ENCODE measurements around the gene NR4A2. TPM values are rescaled to one million over a fixed set of nuclear protein-coding genes. Genes with fewer than 3 reads are reported as not detected.
A peak's percentile ranks its signal among the peaks of the same experiment; 100 is the strongest.

Gene NR4A2
- polyA plus RNA-seq (2012; rRNA removed), result 13.9 and 16.2 TPM in 2 replicates
- polyA plus RNA-seq (2012; cell fraction: cytosol; rRNA removed), result 4.2 and 9.1 TPM in 2 replicates
- polyA plus RNA-seq (2012; cell fraction: nucleus; rRNA removed), result 56.6 and 90.7 TPM in 2 replicates

GRCh38 chr2:156332534-156333273 lies at the start of gene NR4A2:
TSS of gene NR4A2 (minus strand) at chr2:156332721. CDS start at chr2:156330186, 2,535 bp downstream.
- peak; percentile 80 for DNase-seq
- peak within 1 kb of the TSS in 1 of 2 experiments; percentile 93; a peak in 1 of 4 replicates for H3K27ac ChIP-seq (ENCODE audit: low read depth in 2 of 2, low read length in 1 of 2)
- H3K4me1 ChIP-seq (ENCODE audit: control insufficient read depth in 1 of 2, insufficient read depth in 2 of 2, low read depth in 1 of 2, low read length in 1 of 2), result peaks cover 6 to 19% of the 10 kb centered on the region in 2 experiments; a peak in 3 of 4 replicates
- CTCF ChIA-PET, result interaction anchor here (1.8 to 5.4 kb wide), 2 partner anchors 14 to 257 kb away, joined by 4 to 87 read pairs; no protein-coding TSS in a partner anchor
- peak within 1 kb of the TSS; percentile 60 to 75 for H3K4me3 ChIP-seq (ENCODE audit: low read depth in 2 of 2, low read length in 1 of 2)
- peaks cover 18% of the 10 kb centered on the region for H3F3A ChIP-seq (replicated peaks; ENCODE audit: insufficient read depth)
- under 1% methylated on average over 48 of the region's 72 CpGs for WGBS (ENCODE audit: low lambda C conversion rate)
- TF ChIP-seq SIN3A (IDR thresholded peaks at IDR 0.05; ENCODE audit: borderline replicate concordance, low read depth, low read length), result 0 out of 2 replicates have a peak, but pooled peaks have one; percentile 31
- TF ChIP-seq MXI1 (IDR thresholded peaks at IDR 0.05; ENCODE audit: low read depth, low read length), result peak; percentile 41; the same call in 1 of the 2 replicates
- TF ChIP-seq NRF1 (IDR thresholded peaks at IDR 0.05; ENCODE audit: low read depth, low read length), result no peak; the same call in 1 of the 2 replicates
- TF ChIP-seq, protein P1, sequence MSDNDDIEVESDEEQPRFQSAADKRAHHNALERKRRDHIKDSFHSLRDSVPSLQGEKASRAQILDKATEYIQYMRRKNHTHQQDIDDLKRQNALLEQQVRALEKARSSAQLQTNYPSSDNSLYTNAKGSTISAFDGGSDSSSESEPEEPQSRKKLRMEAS (IDR thresholded peaks at IDR 0.05; ENCODE audit: low read depth), result peak; percentile 86
- peak; percentile 56; the same call in 1 of the 2 replicates for TF ChIP-seq RFX5 (IDR thresholded peaks at IDR 0.05; ENCODE audit: low read length)
- H2AFZ ChIP-seq (ENCODE audit: low read depth), result peak within 1 kb of the TSS; percentile 83
- H3K9ac ChIP-seq, result peak within 1 kb of the TSS; percentile 74
- H3K27me3 ChIP-seq (ENCODE audit: insufficient read depth), result peaks cover 44% of the 10 kb centered on the region
- H3K4me2 ChIP-seq, result peak within 1 kb of the TSS; percentile 98
- no peaks in the 10 kb centered on the region for H3K9me2 ChIP-seq
- no peaks in the 10 kb centered on the region for H4K20me1 ChIP-seq (ENCODE audit: insufficient read depth)
- H3K79me2 ChIP-seq (ENCODE audit: insufficient read depth), result no peaks in the 10 kb centered on the region
- H3K36me3 ChIP-seq (replicated peaks in 1 of 2; ENCODE audit: control insufficient read depth in 1 of 2, insufficient read depth in 2 of 2, low read length in 1 of 2), result no peaks in the 10 kb centered on the region
- POLR2A ChIA-PET, result no interaction called here
- H3K9me3 ChIP-seq, result no peaks in the 10 kb centered on the region

- no peaks in the 10 kb centered on the region for H3K36me3 ChIP-seq (replicated peaks in 1 of 2; ENCODE audit: control insufficient read depth in 1 of 2, insufficient read depth in 2 of 2, low read length in 1 of 2)
- CTCF ChIA-PET, result no interaction called here
Observed at GRCh38 chr2:156380117-156380645, 47.7 kb upstream of the NR4A2 start.

More at GRCh38 chr2:156380117-156380645, 47.7 kb upstream of the NR4A2 start:
- TF ChIP-seq, protein P2, sequence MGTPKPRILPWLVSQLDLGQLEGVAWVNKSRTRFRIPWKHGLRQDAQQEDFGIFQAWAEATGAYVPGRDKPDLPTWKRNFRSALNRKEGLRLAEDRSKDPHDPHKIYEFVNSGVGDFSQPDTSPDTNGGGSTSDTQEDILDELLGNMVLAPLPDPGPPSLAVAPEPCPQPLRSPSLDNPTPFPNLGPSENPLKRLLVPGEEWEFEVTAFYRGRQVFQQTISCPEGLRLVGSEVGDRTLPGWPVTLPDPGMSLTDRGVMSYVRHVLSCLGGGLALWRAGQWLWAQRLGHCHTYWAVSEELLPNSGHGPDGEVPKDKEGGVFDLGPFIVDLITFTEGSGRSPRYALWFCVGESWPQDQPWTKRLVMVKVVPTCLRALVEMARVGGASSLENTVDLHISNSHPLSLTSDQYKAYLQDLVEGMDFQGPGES (IDR thresholded peaks at IDR 0.05; ENCODE audit: low read depth, low read length), result no peak
- TF ChIP-seq FOXM1 (IDR thresholded peaks at IDR 0.05; ENCODE audit: low read depth) (no peak), POLR2AphosphoS5 (IDR thresholded peaks at IDR 0.05; ENCODE audit: low read depth, low read length) (no peak), CTCF (IDR thresholded peaks at IDR 0.05) (no peak), RXRA (IDR thresholded peaks at IDR 0.05; ENCODE audit: borderline replicate concordance, low read depth) (no peak), USF2 (IDR thresholded peaks at IDR 0.05; ENCODE audit: borderline replicate concordance, low read depth, low read length) (no peak), TAF1 (IDR thresholded peaks at IDR 0.05; ENCODE audit: borderline replicate concordance, low read depth, low read length) (no peak), ZBTB33 (IDR thresholded peaks at IDR 0.05; ENCODE audit: borderline replicate concordance, low read depth) (no peak), YY1 (IDR thresholded peaks at IDR 0.05; ENCODE audit: low read depth) (no peak), FOXJ3 (CRISPR knock-in tag; IDR thresholded peaks at IDR 0.05) (no peak), EZH2phosphoT487 (IDR thresholded peaks at IDR 0.05; ENCODE audit: borderline replicate concordance, low read depth) (no peak), JUND (IDR thresholded peaks at IDR 0.05) (no peak), GATA2 (CRISPR knock-in tag; IDR thresholded peaks at IDR 0.05) (no peak), SMC3 (IDR thresholded peaks at IDR 0.05; ENCODE audit: low read depth, low read length) (no peak)
- TF ChIP-seq, protein P1 (IDR thresholded peaks at IDR 0.05; ENCODE audit: low read depth), result no peak
- Histone ChIP-seq H3K9ac (no peak overlapping the region), H3K27me3 (ENCODE audit: insufficient read depth) (peaks cover 7% of the 10 kb centered on the region; the same call in 1 of the 2 replicates), H3K4me1 (ENCODE audit: control insufficient read depth in 1 of 2, insufficient read depth in 2 of 2, low read depth in 1 of 2, low read length in 1 of 2) (no peaks in the 10 kb centered on the region), H3F3A (replicated peaks; ENCODE audit: insufficient read depth) (no peaks in the 10 kb centered on the region), H2AFZ (ENCODE audit: low read depth) (no peak overlapping the region), H4K20me1 (ENCODE audit: insufficient read depth) (no peaks in the 10 kb centered on the region), H3K4me2 (no peak overlapping the region), H3K9me3 (no peaks in the 10 kb centered on the region), H3K9me2 (no peaks in the 10 kb centered on the region), H3K27ac (ENCODE audit: low read depth in 2 of 2, low read length in 1 of 2) (no peak overlapping the region), H3K79me2 (ENCODE audit: insufficient read depth) (no peaks in the 10 kb centered on the region), H3K4me3 (ENCODE audit: low read depth in 2 of 2, low read length in 1 of 2) (no peak overlapping the region)
- 6% methylated on average over 1 of the region's 1 CpG for WGBS (ENCODE audit: low lambda C conversion rate)
- no peak for DNase-seq
- POLR2A ChIA-PET, result no interaction called here
